ENCODE measurements around the gene BRMS1.
"Not testable (repeated sequence)": the region's sequence is repeated elsewhere in the genome, so short reads cannot be mapped to it uniquely, and the experiment has no call there.

Gene BRMS1

DNA sequence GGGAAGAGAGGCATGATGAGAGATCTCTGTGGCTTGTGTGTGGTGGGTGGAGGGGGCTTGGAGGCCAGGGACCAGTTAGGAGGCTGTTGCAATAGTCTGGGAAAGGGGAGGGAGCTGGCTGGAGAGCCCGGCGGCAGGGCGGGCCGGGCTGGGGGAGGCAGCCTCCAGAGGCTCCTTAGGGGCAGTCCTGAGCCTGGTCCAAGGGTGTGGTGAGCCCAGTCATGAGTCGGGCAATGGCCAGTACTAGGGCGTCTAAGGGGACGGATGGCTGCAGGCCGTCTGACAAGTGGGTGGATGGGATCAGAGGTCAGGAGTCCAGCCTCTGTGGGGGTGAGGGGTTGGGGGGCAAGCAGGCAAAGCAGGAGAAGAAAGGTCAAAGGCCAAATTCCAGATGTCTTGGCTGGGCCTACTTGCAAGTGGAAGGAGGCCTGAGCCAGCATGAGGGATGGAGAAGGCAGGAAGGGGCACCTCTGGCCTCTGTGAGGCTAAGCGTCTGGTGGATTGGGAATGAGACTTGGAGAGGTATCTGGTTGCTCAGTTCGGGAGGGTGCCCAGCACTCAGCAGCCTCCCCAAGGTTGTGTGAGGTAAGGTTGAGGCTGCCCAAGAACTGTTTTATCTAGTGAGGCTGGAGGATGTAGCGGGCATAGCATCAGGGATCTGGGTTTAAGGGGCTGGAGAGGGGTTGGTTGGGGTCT lies 22.0 kb downstream of the BRMS1 start:
- DNase-seq (ENCODE audit: low spot score): no peak

DNA sequence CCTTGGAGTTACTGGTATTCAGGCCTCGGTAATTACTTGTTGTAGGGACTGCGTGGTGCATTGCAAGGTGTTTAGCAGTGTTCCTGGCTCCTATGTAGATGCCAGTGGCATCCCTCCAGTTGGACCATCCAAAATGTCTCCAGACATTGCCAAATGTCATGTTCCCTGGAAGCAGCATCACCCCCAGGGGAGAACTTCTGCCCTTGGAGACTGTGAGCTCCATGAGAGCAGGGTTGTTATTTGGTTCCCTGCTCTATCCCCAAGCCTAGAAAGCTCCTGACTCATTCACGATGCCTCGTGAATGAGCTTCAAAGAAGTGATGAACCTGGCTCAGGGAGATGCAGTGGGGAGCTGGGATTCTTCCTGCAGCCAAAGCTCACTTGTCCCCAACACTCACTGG lies 23.3 kb downstream of the BRMS1 start:
- DNase-seq (ENCODE audit: low spot score): no peak

DNA sequence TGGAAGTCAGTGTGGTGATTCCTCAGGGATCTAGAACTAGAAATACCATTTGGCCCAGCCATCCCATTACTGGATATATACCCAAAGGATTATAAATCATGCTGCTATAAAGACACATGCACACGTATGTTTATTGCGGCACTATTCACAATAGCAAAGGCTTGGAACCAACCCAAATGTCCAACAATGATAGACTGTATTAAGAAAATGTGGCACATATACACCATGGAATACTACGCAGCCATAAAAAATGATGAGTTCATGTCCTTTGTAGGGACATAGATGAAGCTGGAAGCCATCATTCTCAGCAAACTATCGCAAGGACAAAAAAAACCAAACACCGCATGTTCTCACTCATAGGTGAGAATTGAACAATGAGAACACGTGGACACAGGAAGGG lies 24.2 kb downstream of the BRMS1 start:
- not testable (repeated sequence) for DNase-seq (ENCODE audit: low spot score)

DNA sequence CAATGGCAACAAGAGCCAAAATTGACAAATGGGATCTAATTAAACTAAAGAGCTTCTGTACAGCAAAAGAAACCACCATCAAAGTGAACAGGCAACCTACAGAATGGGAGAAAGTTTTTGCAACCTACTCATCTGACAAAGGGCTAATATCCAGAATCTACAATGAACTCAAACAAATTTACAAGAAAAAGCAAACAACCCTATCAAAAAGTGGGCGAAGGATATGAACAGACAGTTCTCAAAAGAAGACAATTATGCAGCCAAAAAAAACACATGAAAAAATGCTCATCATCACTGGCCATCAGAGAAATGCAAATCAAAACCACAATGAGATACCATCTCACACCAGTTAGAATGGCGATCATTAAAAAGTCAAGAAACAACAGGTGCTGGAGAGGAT lies 24.6 kb downstream of the BRMS1 start:
- DNase-seq (ENCODE audit: low spot score): not testable (repeated sequence)

DNA sequence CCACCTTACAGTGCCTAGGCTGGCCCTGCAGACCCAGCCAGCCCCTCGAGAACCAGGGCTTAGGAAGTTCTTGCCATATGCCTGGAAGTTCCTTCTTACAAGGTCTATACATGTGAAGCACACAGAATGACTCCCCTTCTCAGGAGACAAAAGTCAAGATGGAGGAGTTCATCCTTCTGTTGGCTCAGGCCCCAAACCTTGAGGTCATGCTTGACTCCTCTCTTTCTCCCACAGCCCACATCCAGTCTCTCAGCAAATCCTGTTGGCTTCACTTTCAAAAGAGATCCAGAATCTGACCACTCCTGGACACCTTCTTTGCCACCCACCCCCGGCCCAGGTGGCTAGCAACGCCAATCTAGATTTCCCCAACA lies 26.3 kb downstream of the BRMS1 start:
- no peak for DNase-seq (ENCODE audit: low spot score)

DNA sequence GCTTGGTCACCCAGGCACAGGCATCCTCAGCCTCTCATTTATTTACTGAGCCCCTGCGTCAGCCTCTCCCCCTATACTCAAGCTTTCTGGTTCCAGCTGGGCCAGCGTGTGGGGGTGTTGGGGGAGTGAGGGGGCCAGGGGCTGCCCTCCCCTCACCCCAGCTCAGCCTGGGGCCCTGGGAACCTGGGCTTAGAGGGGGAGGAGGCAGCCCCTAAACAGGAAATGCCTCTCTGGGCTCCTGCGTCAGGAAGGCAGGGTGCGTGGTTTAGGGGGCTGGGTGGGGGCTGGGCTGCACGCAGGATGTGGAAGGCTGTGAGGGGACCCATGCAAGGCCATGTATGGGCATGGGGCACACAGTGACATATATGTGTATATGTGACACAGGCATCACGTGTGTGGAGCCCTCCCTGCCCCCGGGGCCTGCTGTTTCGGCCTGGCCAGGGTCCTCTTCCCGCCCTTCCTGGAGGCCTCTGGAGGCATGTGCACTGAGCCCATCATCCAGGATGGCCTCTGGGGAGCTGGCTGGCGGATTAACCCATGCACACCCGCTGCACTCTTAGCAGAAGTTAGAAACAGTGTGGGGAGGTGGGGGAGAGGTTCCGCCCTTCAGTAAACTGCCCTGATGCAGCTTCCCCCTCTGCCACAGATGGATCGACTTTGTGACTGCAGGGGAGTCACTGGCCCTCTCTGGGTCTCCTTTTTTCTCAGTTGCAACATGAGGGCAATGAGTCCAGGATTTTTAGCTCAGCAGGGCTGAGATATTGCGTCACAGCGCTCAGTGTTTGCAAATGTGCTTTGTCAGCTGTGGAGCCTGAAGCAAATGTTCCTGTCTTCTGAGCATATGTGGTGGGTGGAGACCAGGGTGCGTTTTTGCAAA lies 26.9 kb downstream of the BRMS1 start:
- DNase-seq (ENCODE audit: low spot score): peak; percentile 33

DNA sequence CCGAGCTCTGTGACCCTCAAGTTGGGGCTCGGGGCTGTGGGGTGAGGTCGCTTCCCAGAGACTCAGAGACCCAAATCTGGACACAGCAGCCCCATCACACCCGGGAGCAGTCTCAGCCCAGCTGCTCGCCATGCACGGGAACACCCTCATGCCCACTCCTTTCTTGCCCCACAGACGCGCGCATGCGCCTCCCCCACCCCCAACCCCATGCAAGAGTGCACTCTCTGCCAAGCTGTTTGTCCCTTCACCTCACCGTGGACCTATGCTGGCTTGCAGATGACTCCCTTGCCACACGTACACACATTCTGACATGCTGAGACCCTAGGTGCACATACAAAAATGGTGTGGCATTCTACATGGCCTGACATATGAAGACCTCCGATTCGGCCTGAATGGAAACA lies 27.6 kb downstream of the BRMS1 start:
- DNase-seq (ENCODE audit: low spot score): peak; percentile 10

DNA sequence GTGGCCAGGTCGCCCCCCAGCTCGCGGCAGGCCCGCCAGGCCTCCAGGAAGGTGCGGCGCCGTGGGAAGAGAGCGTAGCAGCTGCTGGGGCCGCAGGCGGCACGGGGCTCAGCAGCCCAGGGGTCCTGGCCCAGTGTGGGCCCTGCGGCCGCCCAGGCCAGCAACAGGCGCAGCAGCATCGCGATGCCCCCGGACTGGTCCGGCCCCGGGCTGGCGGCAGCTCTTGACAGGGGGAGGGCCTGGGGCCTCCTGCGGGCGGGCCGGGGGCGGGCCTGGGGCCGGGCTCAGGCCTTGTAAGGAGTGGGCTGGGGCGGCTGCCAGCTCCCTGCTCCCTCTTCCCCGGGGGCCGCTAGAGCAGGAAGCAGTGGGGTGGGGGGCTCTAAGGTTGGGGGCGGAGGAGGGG lies 28.1 kb downstream of the BRMS1 start, which contains the start of gene CD248:
Gene CD248 (minus strand): TSS at position 196 of the 403 bp plus-strand sequence. CDS start 17 bp downstream, at position 179.
- DNase-seq (ENCODE audit: low spot score): no peak

DNA sequence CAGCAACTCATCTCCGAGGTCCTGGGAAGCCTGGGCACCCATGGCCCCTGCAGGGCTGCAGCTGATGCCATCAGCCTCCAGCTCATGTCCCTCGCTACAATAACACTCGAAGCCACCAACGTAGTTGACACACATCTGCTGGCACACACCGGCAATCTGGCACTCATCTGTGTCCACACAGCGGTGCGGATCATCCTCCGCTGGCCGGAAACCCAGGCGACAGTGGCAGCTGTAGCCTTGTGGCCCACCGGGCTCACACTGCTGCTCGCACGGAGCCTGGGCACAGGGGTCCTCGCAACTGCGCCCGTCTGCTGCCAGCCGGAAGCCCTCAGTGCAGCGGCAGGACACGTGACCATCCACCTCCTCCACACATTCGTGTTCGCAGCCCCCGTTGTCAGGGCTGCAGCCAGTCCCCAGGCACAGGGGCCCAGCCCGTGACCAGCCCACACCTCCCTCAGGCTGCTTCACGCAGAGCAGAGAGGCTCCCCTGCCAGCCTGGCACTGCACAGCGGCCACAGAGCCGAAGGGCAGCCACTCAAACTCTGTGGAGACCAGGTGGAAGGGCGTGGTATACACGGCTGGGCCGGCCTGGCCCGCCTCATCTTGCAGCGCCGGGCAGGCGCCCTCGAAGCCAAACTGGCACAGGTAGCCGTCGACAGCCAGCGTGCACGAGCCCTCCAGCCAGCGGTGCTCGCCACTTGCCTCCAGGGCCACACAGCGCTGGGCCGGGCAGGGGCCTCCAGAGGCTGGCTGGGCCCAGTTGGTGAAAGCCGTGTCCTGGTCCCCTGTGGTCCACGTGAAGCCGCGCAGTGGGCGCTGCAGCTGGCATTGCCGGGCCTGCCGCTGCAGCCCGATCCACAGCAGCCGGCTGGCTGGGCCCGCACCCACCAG lies 28.7 kb downstream of the BRMS1 start:
- DNase-seq (ENCODE audit: low spot score): no peak

DNA sequence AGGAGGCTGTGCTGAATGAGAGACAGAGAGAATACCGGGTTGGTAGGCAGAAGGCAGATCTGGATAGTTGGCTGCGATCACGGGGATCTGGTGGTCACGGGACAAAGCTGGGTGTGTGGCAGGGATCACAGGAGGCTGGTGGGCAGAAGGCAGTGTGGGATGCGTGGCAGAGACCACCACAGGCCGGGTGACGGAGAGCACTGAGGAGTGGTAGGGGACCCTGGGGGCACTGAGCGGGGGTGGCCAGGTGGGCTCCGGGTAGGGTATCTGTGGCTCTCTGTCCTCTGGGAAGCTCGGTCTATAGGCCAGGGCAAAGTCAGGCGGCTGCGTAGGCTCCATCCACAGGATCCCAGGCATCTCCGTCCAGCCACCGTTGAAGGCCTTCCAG lies 29.4 kb downstream of the BRMS1 start:
- no peak for DNase-seq (ENCODE audit: low spot score)

DNA sequence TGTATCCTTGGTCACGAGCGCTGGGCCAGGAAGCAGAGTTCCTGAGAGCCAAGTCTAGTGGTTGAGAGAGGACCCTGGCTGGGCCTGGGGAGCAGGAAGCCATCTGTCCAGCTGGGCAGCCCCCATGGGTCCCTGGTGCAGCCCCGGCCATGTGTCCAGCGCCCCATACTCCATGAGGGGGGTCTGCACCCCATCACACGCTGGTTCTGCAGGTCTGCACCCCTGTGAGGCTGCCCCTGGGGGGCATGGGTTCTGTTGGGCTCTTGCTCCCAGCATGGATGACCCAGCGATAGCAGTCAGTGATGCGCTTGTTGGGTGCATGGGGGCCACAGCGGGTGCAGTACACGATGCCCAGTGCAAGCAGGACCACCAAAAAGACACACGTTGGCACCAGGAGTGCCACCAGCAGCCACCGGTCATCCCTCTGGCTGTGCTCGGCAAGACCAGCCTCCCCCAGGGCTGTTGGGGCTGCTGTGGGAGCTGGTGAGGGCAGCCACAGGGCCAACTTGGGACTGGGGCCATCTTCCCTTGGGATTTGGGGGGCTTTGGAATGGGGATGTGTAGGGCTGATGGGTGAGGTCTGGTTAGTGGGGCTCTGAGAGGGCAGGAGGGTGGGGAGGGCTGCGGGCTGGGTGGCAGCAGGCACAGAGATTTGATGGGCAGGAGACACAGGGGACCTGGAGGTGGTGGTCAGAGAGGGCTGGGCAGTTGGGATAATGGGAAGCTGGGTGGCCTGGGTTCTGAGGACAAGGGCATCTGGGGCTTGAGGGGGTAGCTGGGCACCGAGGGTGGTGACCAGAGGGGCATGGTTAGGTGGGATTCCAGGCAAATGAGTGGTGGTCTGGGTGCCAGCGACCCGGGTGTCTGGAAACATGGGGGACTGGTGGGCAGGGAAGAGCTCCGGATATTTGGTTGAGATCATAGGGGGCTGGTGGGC lies 30.1 kb downstream of the BRMS1 start:
- no peak for DNase-seq (ENCODE audit: low spot score)

DNA sequence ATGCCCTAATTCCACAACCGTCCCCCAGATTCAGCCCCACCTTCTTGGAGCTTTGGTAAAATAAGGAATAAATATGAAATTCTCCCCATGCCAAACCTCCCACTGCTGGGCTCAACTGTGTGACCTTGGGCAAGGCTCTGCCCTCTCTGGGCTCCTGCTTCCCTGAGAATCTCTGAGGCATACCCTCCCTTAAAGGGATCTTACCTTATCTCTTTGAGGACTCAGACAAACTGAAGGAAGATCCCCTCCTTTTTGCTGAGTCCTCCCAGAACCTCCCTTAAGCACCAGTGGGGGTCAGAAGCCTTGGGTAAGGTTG lies 30.8 kb downstream of the BRMS1 start:
- DNase-seq (ENCODE audit: low spot score): no peak

DNA sequence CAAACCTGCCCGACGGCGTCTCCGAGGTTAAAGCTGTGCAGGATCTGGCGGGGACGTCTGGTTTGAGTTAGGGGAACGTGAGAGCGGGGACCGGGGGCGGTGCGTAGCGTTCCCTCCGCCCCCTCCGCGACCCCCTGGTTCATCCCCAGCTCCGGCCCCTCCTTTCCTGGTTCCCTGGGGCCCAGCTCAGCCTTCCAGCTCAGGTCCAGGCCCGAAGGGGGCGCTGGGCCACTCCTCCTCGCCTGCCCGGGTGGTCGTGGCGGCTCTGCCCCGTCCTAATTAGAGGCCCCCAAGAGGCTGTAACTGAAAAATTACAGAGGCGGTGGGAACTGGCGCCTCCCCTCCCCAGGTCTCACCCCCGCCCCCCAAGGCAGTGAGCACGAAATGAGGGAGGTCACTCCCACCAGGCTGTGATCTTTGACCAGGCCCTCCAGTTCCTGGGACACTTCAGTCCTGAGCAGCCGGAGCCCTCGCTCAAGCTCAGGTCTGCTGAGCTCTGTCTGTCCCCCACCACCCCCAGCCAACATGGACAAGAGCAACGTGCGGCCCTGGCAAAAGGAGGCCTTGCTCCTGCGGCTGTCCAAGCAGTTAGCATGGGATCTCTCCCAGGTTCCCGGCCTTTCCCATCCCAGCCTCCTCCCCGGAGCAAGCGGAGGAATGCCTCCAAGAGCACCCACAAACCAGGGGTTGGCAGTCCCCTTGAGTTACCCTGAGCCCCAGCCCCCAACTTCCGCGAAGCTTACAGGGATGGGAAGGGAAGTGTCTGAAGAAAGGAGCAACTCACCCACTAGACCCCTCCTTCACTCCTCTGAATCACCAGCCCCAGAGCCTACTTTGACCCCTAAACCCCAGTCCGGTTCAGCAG lies 31.4 kb downstream of the BRMS1 start:
- DNase-seq (ENCODE audit: low spot score): no peak

DNA sequence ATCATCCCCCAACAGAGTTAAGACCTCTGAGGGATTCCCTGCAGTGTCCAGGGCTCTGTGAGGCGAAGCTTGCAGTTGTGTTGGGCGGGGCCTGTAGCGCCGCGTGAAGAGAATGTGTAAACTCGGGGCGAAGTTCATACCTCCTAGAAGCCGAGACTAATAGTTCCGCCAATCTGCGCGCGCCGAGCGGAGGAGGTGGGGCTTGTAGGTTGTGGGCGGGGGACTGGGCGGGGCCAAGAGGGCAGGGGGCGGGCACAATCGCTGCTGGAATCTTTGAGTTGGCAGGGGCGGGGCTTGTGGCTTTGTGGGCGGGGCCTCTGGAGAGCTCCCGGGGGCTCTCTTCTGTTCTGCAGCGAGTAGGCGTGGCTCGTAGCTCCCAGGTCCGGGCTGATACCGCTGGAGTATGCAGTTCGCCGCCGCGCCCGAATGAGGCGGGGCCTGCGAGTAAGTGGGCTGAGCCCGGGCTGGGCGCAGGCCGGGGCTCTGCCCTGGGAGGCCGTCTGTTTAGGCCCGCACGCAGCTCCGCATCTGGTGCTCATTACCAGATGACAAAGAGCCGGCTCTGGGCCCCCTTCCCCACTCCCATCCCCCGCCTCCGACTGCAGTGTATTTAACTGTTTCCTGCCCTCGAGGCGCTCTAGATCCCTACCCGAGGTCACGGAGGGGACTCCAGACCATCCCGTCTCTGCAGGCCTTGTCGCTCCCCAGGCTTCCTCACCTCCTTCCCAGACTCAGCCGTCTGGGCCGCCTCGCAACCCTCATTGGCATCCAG lies 32.2 kb downstream of the BRMS1 start:
- peak; percentile 98 for DNase-seq (ENCODE audit: low spot score)

DNA sequence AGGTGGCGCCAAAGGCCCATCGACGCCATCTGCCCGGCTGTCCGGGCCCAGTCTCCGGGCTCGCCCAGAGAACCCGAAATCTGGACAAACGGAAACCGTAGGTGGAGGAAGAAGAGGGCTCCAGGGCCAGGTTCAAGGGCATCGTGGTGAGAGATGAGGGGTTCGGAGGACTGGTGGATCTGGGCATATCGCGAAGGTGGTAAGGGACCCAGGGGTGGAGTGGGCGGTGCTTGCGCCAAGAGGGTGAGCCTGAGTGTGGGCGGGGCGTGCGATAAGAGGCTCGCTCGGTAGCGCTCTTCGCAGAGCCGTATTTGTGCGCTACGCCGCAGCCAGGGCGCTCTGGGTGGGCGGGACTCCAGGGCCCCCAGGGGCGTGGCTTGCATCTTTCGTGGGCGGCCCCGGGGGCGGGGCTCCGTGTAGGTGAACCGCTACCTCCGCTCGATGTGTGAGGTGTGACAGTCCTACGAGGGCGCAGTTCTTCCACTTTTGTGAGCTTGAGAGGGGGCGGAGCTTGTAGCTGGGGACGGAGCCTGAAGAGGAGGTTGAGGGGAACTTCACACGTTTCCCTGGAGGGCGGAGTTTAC lies 32.8 kb downstream of the BRMS1 start:
- DNase-seq (ENCODE audit: low spot score): peak; percentile 99

DNA sequence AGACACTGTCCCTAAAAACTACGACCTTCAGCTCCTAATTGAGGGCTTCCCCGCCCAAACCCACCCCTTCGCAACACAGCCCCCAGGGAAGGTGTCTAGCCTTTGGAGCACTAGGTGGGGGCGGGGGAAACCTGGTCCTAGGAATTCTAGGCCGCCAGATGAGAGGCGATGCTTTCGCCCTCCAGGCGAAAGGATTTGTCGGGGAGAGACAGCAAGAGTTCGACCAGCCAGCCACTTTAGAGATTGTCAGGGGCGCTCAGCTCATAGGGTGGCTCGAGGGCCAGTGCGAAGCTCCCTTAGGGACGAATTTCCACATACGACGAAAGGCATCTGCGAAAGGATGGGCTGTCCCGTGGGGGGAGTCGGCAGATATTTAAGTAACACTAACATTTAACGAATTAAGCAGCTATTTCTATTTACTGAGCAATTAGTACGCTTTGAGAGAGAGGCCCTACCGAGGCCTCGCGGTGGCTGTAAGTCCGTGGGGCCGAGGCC lies 33.4 kb downstream of the BRMS1 start:
- DNase-seq (ENCODE audit: low spot score): no peak

DNA sequence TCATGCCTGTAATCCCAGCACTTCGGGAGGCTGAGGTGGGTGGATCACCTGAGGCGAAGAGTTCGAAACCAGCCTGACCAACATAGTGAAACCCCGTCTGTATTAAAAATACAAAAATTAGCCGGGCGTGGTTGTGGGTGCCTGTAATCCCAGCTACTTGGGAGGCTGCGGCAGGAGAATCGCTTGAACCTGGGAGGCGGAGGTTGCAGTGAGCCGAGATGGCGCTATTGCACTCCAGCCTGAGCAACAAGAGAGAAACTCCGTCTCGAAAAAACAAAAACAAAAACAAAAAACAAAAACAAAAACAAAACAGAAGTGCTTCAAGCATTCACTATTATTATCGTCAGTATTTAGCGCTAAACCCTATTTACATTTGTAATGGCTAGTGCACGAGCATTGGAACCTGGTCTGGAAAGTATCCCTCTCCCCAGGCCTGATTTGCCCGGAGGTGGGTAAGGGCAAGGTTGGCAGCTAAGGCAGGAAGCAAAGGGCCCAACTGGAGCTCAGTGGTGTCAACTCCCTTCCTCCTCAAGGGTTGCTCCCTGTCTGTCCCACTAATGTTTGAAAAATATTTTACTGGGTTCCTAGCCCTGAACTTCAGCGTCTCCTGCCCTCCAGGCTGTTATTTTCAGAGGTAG lies 34.0 kb downstream of the BRMS1 start:
- not testable (repeated sequence) for DNase-seq (ENCODE audit: low spot score)

DNA sequence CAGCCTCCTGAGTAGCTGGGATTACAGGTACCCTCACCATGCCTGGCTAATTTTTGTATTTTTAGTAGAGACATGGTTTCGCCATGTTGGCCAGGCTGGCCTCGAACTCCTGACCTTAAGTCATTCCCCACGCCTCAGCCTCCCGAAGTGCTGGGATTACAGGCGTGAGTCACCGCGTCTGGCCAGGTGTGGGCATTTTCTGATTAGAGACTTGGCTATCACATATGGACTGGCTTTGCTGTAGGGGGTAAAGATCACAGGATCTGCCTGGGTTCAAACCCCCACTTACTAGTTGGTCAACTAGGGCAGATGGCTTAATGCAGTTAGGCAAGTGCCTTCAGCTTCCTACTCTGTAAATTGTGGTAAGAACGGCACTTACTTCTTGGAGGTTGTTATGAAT lies 34.6 kb downstream of the BRMS1 start:
- DNase-seq (ENCODE audit: low spot score): no peak

DNA sequence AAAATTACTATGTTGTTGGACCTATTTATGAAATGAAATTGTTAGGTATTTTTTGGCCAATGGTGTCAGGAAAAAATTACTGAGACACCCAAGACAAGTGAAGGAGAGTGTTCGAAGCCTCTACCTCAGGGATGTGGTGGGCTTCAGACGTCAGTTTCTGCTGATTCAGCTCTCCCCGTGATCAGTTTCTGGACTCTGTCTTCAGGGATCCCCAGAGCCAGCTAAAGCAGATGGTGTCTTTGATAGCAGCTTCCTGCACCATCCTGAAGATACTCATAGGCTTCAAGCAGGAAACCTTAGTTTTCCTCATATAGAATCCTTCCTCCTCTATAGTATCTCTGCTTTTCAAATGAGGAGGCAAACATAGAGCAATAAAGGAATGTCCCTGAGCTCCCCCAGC lies 35.4 kb downstream of the BRMS1 start:
- DNase-seq (ENCODE audit: low spot score): no peak
